ENCODE results near the gene RPL29. TPM values are rescaled to one million over a fixed set of nuclear protein-coding genes. Genes with fewer than 3 reads are reported as not detected.

Gene RPL29
- total RNA-seq, 1 experiment from 2014 or later = 696 TPM

GRCh38 chr3:51945031-51945840, 50.5 kb downstream of the RPL29 start:
- Histone ChIP-seq H3K27me3 (ENCODE audit: control insufficient read depth, insufficient read depth, low read length) (no peaks in the 10 kb centered on the region), H3K9me3 (ENCODE audit: control insufficient read depth, insufficient read depth, low read depth, low read length) (no peaks in the 10 kb centered on the region), H3K36me3 (ENCODE audit: control insufficient read depth, insufficient read depth, low read length) (no peaks in the 10 kb centered on the region; the same call in 1 of the 2 replicates), H3K4me1 (ENCODE audit: control insufficient read depth, insufficient read depth, low read length) (peaks cover 7% of the 10 kb centered on the region; the same call in 1 of the 2 replicates), H3K27ac (ENCODE audit: low read length) (no peak overlapping the region), H3K4me3 (ENCODE audit: low read depth in 2 of 2, low read length in 2 of 2) (no peak overlapping the region)
- ChIA-PET POLR2A (interaction anchor here (0.6 kb wide), 1 partner anchor 8 kb away, joined by 6 read pairs; no protein-coding TSS in a partner anchor), CTCF (no interaction called here)
- in situ Hi-C loops (cut with HindIII; ENCODE audit: low pct_unique_long_range_greater_than_20kb, low sequenced_read_pairs) = no loop called here
- intact Hi-C loops (cut with micrococcal nuclease; ENCODE audit: unreplicated experiment) = no loop called here
- TF ChIP-seq POLR2AphosphoS5 (IDR thresholded peaks at IDR 0.05; ENCODE audit: low read depth, low read length) = no peak
- TF ChIP-seq SIN3A (IDR thresholded peaks at IDR 0.05; ENCODE audit: borderline replicate concordance, insufficient read depth, low read depth, low read length) = no peak
- no peak for TF ChIP-seq TCF7L2 (IDR thresholded peaks at IDR 0.05; ENCODE audit: low read depth, low read length)
- no peak for TF ChIP-seq CTCF (IDR thresholded peaks at IDR 0.05)
- TF ChIP-seq REST (IDR thresholded peaks at IDR 0.05; ENCODE audit: insufficient read depth in 1 of 2, low read depth in 2 of 2, low read length in 1 of 2) = no peak
- BruUV-seq (replicated peaks) = no TSS peak
- no peak for ATAC-seq
- no peak for DNase-seq (ENCODE audit: low read depth, low spot score)

GRCh38 chr3:51944451-51945021, 51.2 kb downstream of the RPL29 start:
- Histone ChIP-seq H3K4me3 (ENCODE audit: low read depth in 2 of 2, low read length in 2 of 2) (no peak overlapping the region), H3K9me3 (ENCODE audit: control insufficient read depth, insufficient read depth, low read depth, low read length) (no peaks in the 10 kb centered on the region), H3K4me1 (ENCODE audit: control insufficient read depth, insufficient read depth, low read length) (peaks cover 7% of the 10 kb centered on the region; the same call in 1 of the 2 replicates), H3K27me3 (ENCODE audit: control insufficient read depth, insufficient read depth, low read length) (no peaks in the 10 kb centered on the region), H3K27ac (ENCODE audit: low read length) (no peak overlapping the region), H3K36me3 (ENCODE audit: control insufficient read depth, insufficient read depth, low read length) (no peaks in the 10 kb centered on the region; the same call in 1 of the 2 replicates)
- TF ChIP-seq TCF7L2 (IDR thresholded peaks at IDR 0.05; ENCODE audit: low read depth, low read length) (no peak), CTCF (IDR thresholded peaks at IDR 0.05) (no peak), POLR2AphosphoS5 (IDR thresholded peaks at IDR 0.05; ENCODE audit: low read depth, low read length) (no peak), SIN3A (IDR thresholded peaks at IDR 0.05; ENCODE audit: borderline replicate concordance, insufficient read depth, low read depth, low read length) (no peak), REST (IDR thresholded peaks at IDR 0.05; ENCODE audit: insufficient read depth in 1 of 2, low read depth in 2 of 2, low read length in 1 of 2) (no peak)
- ATAC-seq = no peak
- CTCF ChIA-PET = no interaction called here
- in situ Hi-C loops (cut with HindIII; ENCODE audit: low pct_unique_long_range_greater_than_20kb, low sequenced_read_pairs) (no loop called here), intact Hi-C loops (cut with micrococcal nuclease; ENCODE audit: unreplicated experiment) (no loop called here)
- POLR2A ChIA-PET = interaction anchor here (0.6 kb wide), 1 partner anchor 8 kb away, joined by 6 read pairs; no protein-coding TSS in a partner anchor
- no TSS peak for BruUV-seq (replicated peaks)
- no peak for DNase-seq (ENCODE audit: low read depth, low spot score)

Measured in Panc1 (cell line).